T47D (cell line): ENCODE measurements around the gene LYPD4.
"Not testable (repeated sequence)": the region's sequence is repeated elsewhere in the genome, so short reads cannot be mapped to it uniquely, and the experiment has no call there.

ENCODE experiments used
- DNase-seq, 2 experiments: peaks; one replicate each; pipeline versions ENCODE4 v3.0.0 to v3.0.0-alpha.2; 2011 to 2012; ENCODE audit warnings: low read depth in 1 of 2, low spot score in 1 of 2
- JUND ChIP-seq: IDR thresholded peaks from 2 replicates; pipeline ENCODE4 v1.6.1; 2012; ENCODE audit warnings: low read depth
- in situ Hi-C: cut with HindIII; loops from 2 replicates; pipeline ENCODE4 v1.10.0; 2016; ENCODE audit warnings: low sequenced_read_pairs, low pct_unique_long_range_greater_than_20kb

Gene LYPD4

GRCh38 chr19:41880329-41880708 is 35.8 kb upstream of the LYPD4 start:
- no peak for TF ChIP-seq JUND
- in situ Hi-C loops, result no loop called here
- no peak for DNase-seq

- DNase-seq, result no peak
- TF ChIP-seq JUND, result no peak
- in situ Hi-C loops, result no loop called here
Observed at GRCh38 chr19:41879670-41880328, 35.3 kb upstream of the LYPD4 start.

GRCh38 chr19:41879080-41879479 is 34.6 kb upstream of the LYPD4 start:
- TF ChIP-seq JUND, result no peak
- DNase-seq, result no peak
- in situ Hi-C loops, result no loop called here

- TF ChIP-seq JUND, result no peak
- no peak for DNase-seq
- in situ Hi-C loops, result no loop called here
Observed at GRCh38 chr19:41877916-41878905, 33.7 kb upstream of the LYPD4 start.

- in situ Hi-C loops, result no loop called here
- no peak for TF ChIP-seq JUND
- no peak for DNase-seq
Observed at GRCh38 chr19:41876847-41877832, 32.7 kb upstream of the LYPD4 start, which contains the start of gene CD79A. CD79A (plus strand) TSS chr19:41877279; CDS start chr19:41877305, 26 bp downstream.

- in situ Hi-C loops, result not testable (repeated sequence)
Observed at GRCh38 chr19:41875973-41876372, 31.5 kb upstream of the LYPD4 start.

GRCh38 chr19:41872775-41873647 is 28.5 kb upstream of the LYPD4 start:
- in situ Hi-C loops, result no loop called here
- no peak for TF ChIP-seq JUND
- DNase-seq, result peak; percentile 61 to 87

More at GRCh38 chr19:41875973-41876372, 31.5 kb upstream of the LYPD4 start:
- not testable (repeated sequence) for DNase-seq

GRCh38 chr19:41872384-41872774 is 27.9 kb upstream of the LYPD4 start:
- no peak for TF ChIP-seq JUND
- in situ Hi-C loops, result no loop called here
- DNase-seq, result no peak

GRCh38 chr19:41871573-41872383 is 27.3 kb upstream of the LYPD4 start:
- in situ Hi-C loops, result no loop called here
- TF ChIP-seq JUND, result no peak
- no peak for DNase-seq

GRCh38 chr19:41870401-41870873 is 26.0 kb upstream of the LYPD4 start:
- no peak for TF ChIP-seq JUND
- in situ Hi-C loops, result no loop called here
- no peak for DNase-seq
